GM23338 (cell line): ENCODE results near the gene RBM17.

Experiments
- CREB1 ChIP-seq: fragments of 250-450 bp; sonication (Bioruptor Pico); IDR thresholded peaks from 2 replicates; pipeline ENCODE4 v1.5.0; 2020; ENCODE audit warnings: low read depth, mild to moderate bottlenecking, moderate library complexity
- ETS1 ChIP-seq: IDR thresholded peaks from 2 replicates; pipeline ENCODE4 v1.6.1; 2016; ENCODE audit warnings: antibody characterized with exemption
- EZH2 ChIP-seq: fragments of 200-600 bp; sonication (generic); IDR thresholded peaks from one replicate; pipeline ENCODE4 v1.8.0; 2017; ENCODE audit warnings: antibody characterized with exemption, mild to moderate bottlenecking, low read depth; ENCODE audit not compliant: unreplicated experiment
- EZH2phosphoT487 ChIP-seq: fragments of 200-600 bp; sonication (generic); IDR thresholded peaks from one replicate; pipeline ENCODE4 v1.8.1; 2018; ENCODE audit warnings: antibody characterized with exemption; ENCODE audit not compliant: unreplicated experiment
- JUNB ChIP-seq: IDR thresholded peaks from one replicate; pipeline ENCODE4 v1.6.1; 2016; ENCODE audit warnings: antibody characterized with exemption; ENCODE audit not compliant: unreplicated experiment
- POLR2AphosphoS5 ChIP-seq: IDR thresholded peaks from 2 replicates; pipeline ENCODE4 v1.6.1; 2016; ENCODE audit warnings: antibody characterized with exemption, low read depth
- STAT1 ChIP-seq: IDR thresholded peaks from one replicate; pipeline ENCODE4 v1.6.1; 2016; ENCODE audit warnings: antibody characterized with exemption; ENCODE audit not compliant: unreplicated experiment
- ZNF114 ChIP-seq: fragments of 250-450 bp; sonication (Bioruptor Pico); IDR thresholded peaks from 2 replicates; pipeline ENCODE4 v1.5.0; 2020; ENCODE audit warnings: mild to moderate bottlenecking, moderate library complexity
- ZNF331 ChIP-seq: fragments of 250-450 bp; sonication (Bioruptor Pico); IDR thresholded peaks from 2 replicates; pipeline ENCODE4 v1.5.0; 2020; ENCODE audit warnings: low read depth, mild to moderate bottlenecking, moderate library complexity
- TF ChIP-seq, protein P1 (sequence below), 2 experiments: fragments of 200-600 bp in 1 of 2; sonication (generic) in 1 of 2; conservative IDR thresholded peaks; 2 replicates each; pipeline versions ENCODE4 v1.5.1 to v1.6.1; 2016 to 2017; ENCODE audit warnings: antibody characterized with exemption in 2 of 2, low read depth in 2 of 2, mild to moderate bottlenecking in 2 of 2, moderate library complexity in 1 of 2
- TF ChIP-seq, protein P2 (sequence below): IDR thresholded peaks from one replicate; pipeline ENCODE4 v1.6.1; 2018; ENCODE audit warnings: antibody characterized with exemption; ENCODE audit not compliant: unreplicated experiment

DNA sequence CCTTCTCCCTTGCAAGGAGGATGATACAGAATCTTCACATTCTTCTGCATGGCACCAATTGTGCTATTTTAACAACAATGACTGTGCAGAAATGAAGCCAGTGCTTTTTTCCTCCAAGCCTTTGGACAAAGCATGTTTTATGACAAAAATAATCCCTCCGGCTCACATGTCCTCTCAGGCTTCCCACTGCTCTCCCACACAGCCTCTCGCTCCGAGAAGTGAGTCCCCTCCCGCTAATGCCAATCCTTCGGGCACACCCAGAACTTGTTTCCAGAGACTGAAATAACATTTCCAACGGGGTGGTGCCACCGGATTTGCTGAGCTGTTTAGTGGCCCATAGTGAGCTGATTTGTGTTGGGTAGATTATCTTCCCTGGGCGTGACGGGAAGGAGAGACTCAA lies 35.8 kb downstream of the RBM17 start:
- TF ChIP-seq, protein P1, sequence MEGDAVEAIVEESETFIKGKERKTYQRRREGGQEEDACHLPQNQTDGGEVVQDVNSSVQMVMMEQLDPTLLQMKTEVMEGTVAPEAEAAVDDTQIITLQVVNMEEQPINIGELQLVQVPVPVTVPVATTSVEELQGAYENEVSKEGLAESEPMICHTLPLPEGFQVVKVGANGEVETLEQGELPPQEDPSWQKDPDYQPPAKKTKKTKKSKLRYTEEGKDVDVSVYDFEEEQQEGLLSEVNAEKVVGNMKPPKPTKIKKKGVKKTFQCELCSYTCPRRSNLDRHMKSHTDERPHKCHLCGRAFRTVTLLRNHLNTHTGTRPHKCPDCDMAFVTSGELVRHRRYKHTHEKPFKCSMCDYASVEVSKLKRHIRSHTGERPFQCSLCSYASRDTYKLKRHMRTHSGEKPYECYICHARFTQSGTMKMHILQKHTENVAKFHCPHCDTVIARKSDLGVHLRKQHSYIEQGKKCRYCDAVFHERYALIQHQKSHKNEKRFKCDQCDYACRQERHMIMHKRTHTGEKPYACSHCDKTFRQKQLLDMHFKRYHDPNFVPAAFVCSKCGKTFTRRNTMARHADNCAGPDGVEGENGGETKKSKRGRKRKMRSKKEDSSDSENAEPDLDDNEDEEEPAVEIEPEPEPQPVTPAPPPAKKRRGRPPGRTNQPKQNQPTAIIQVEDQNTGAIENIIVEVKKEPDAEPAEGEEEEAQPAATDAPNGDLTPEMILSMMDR (conservative IDR thresholded peaks at IDR 0.05; ENCODE audit: low read depth in 2 of 2) = no peak
- TF ChIP-seq POLR2AphosphoS5 = no peak
- no peak for TF ChIP-seq EZH2
- TF ChIP-seq EZH2phosphoT487 = no peak
- TF ChIP-seq, protein P2, sequence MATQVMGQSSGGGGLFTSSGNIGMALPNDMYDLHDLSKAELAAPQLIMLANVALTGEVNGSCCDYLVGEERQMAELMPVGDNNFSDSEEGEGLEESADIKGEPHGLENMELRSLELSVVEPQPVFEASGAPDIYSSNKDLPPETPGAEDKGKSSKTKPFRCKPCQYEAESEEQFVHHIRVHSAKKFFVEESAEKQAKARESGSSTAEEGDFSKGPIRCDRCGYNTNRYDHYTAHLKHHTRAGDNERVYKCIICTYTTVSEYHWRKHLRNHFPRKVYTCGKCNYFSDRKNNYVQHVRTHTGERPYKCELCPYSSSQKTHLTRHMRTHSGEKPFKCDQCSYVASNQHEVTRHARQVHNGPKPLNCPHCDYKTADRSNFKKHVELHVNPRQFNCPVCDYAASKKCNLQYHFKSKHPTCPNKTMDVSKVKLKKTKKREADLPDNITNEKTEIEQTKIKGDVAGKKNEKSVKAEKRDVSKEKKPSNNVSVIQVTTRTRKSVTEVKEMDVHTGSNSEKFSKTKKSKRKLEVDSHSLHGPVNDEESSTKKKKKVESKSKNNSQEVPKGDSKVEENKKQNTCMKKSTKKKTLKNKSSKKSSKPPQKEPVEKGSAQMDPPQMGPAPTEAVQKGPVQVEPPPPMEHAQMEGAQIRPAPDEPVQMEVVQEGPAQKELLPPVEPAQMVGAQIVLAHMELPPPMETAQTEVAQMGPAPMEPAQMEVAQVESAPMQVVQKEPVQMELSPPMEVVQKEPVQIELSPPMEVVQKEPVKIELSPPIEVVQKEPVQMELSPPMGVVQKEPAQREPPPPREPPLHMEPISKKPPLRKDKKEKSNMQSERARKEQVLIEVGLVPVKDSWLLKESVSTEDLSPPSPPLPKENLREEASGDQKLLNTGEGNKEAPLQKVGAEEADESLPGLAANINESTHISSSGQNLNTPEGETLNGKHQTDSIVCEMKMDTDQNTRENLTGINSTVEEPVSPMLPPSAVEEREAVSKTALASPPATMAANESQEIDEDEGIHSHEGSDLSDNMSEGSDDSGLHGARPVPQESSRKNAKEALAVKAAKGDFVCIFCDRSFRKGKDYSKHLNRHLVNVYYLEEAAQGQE = no peak
- no peak for TF ChIP-seq ETS1
- no peak for TF ChIP-seq CREB1 (CRISPR knock-in tag)
- no peak for TF ChIP-seq ZNF114
- TF ChIP-seq JUNB = no peak
- TF ChIP-seq STAT1 = no peak
- TF ChIP-seq ZNF331 (CRISPR knock-in tag) = no peak
